Activated naive CD4-positive, alpha-beta T cell treated with anti-CD3 and anti-CD28 coated beads for 36 hours (primary cell): ENCODE measurements around the gene MMP8. TPM values are rescaled to one million over a fixed set of nuclear protein-coding genes. Genes with fewer than 3 reads are reported as not detected.

ENCODE experiments used
- CTCF ChIA-PET: fragments of 350-600 bp; sonication (Branson Sonifier 250); formaldehyde crosslinking; loops from one replicate; lab custom pipeline; 2021; ENCODE audit warnings: antibody characterized with exemption; lab: Charles Lee
- DNase-seq: peaks from one replicate; pipeline ENCODE4 v3.0.0-alpha.2; 2020
- H3K27ac Mint-ChIP-seq: one replicate; pipeline ENCODE4 v1.8.0; 2021; ENCODE audit warnings: mild to moderate bottlenecking, mixed read lengths
- H3K27me3 Mint-ChIP-seq: one replicate; pipeline ENCODE4 v1.8.0; 2021; ENCODE audit warnings: low read depth, mixed read lengths
- H3K36me3 Mint-ChIP-seq: one replicate; pipeline ENCODE4 v1.8.0; 2021; ENCODE audit warnings: low read depth, mixed read lengths
- H3K4me1 Mint-ChIP-seq: one replicate; pipeline ENCODE4 v1.8.0; 2021; ENCODE audit warnings: low read depth, mixed read lengths
- H3K4me3 Mint-ChIP-seq: one replicate; pipeline ENCODE4 v1.8.0; 2021; ENCODE audit warnings: mild to moderate bottlenecking, moderate library complexity, mixed read lengths
- H3K9me3 Mint-ChIP-seq: one replicate; pipeline ENCODE4 v1.8.0; 2021; ENCODE audit warnings: mixed read lengths
- intact Hi-C: fragments of 100-400 bp; cut with micrococcal nuclease; formaldehyde crosslinking; loops from one replicate; pipeline ENCODE4 v1.15.1; 2023
- total RNA-seq, 2 experiments: library from RNA; stranded (reverse); gene quantifications; one replicate each; pipeline ENCODE4 v1.2.3, GENCODE V29; 2021

Gene MMP8
- total RNA-seq, 2 experiments from 2014 or later, result not detected

GRCh38 chr11:102678022-102678421, 46.7 kb downstream of the MMP8 start:
- Mint-ChIP-seq H3K27me3 (peaks cover 13% of the 10 kb centered on the region), H3K27ac (no peak overlapping the region), H3K9me3 (no peaks in the 10 kb centered on the region), H3K4me3 (no peak overlapping the region), H3K4me1 (no peaks in the 10 kb centered on the region), H3K36me3 (no peaks in the 10 kb centered on the region)
- CTCF ChIA-PET, result interaction anchor here (0.6 to 2.6 kb wide), 3 partner anchors 12 to 31 kb away, joined by 3 to 12 read pairs (median 3); no protein-coding TSS in a partner anchor
- intact Hi-C loops, result no loop called here
- no peak for DNase-seq

GRCh38 chr11:102676084-102676483, 48.7 kb downstream of the MMP8 start:
- CTCF ChIA-PET, result interaction anchor here (0.7 kb wide), 1 partner anchor 29 kb away, joined by 3 read pairs; no protein-coding TSS in a partner anchor
- no peak for DNase-seq
- Mint-ChIP-seq H3K36me3 (no peaks in the 10 kb centered on the region), H3K4me3 (no peak overlapping the region), H3K4me1 (no peaks in the 10 kb centered on the region), H3K27me3 (peaks cover 7% of the 10 kb centered on the region), H3K27ac (no peak overlapping the region), H3K9me3 (no peaks in the 10 kb centered on the region)
- intact Hi-C loops, result no loop called here

- no peaks in the 10 kb centered on the region for H3K36me3 Mint-ChIP-seq
- intact Hi-C loops, result loop anchor here (5.0 kb wide), 3 partner anchors 152 to 402 kb away; no protein-coding TSS in a partner anchor
- no peak overlapping the region for H3K4me3 Mint-ChIP-seq
- CTCF ChIA-PET, result interaction anchor here (0.9 to 1.0 kb wide), 2 partner anchors 320 to 376 kb away, joined by 3 read pairs; no protein-coding TSS in a partner anchor
- H3K27me3 Mint-ChIP-seq, result no peaks in the 10 kb centered on the region
- no peak for DNase-seq
- no peak overlapping the region for H3K27ac Mint-ChIP-seq
- no peaks in the 10 kb centered on the region for H3K9me3 Mint-ChIP-seq
- H3K4me1 Mint-ChIP-seq, result no peaks in the 10 kb centered on the region
Observed at GRCh38 chr11:102669664-102670063, 55.1 kb downstream of the MMP8 start.

GRCh38 chr11:102666331-102666957, 58.3 kb downstream of the MMP8 start:
- Mint-ChIP-seq H3K27me3 (no peaks in the 10 kb centered on the region), H3K4me1 (no peaks in the 10 kb centered on the region), H3K4me3 (no peak overlapping the region), H3K36me3 (no peaks in the 10 kb centered on the region), H3K9me3 (no peaks in the 10 kb centered on the region), H3K27ac (no peak overlapping the region)
- peak; percentile 28 for DNase-seq
- intact Hi-C loops, result loop anchor here (1.0 to 5.0 kb wide), 10 partner anchors 53 to 399 kb away; no protein-coding TSS in a partner anchor
- CTCF ChIA-PET, result interaction anchor here (0.6 to 4.1 kb wide), 53 partner anchors 8 to 805 kb away, joined by 3 to 45 read pairs (median 4); no protein-coding TSS in a partner anchor

- peak; percentile 28 for DNase-seq
- Mint-ChIP-seq H3K4me3 (no peak overlapping the region), H3K27me3 (peaks cover 2% of the 10 kb centered on the region), H3K9me3 (no peaks in the 10 kb centered on the region), H3K27ac (no peak overlapping the region), H3K4me1 (no peaks in the 10 kb centered on the region), H3K36me3 (no peaks in the 10 kb centered on the region)
- intact Hi-C loops, result no loop called here
- CTCF ChIA-PET, result interaction anchor here (0.6 to 4.1 kb wide), 9 partner anchors 13 to 380 kb away, joined by 3 to 45 read pairs (median 4); partner anchors contain the start of gene MMP20
Observed at GRCh38 chr11:102664001-102664752, 60.6 kb downstream of the MMP8 start.

- Mint-ChIP-seq H3K36me3 (no peaks in the 10 kb centered on the region), H3K27me3 (peaks cover 2% of the 10 kb centered on the region), H3K4me1 (no peaks in the 10 kb centered on the region), H3K9me3 (no peaks in the 10 kb centered on the region), H3K27ac (no peak overlapping the region), H3K4me3 (no peak overlapping the region)
- DNase-seq, result no peak
- CTCF ChIA-PET, result interaction anchor here (0.6 kb wide), 1 partner anchor 75 kb away, joined by 3 read pairs; no protein-coding TSS in a partner anchor
- intact Hi-C loops, result no loop called here
Observed at GRCh38 chr11:102662607-102663006, 62.1 kb downstream of the MMP8 start.

Other genes starting within 250 kb of the MMP8 start
- gene MMP7, start 194.2 kb downstream of the MMP8 start, total RNA-seq, result not detected
- not detected for gene MMP20, start 99.6 kb downstream of the MMP8 start, total RNA-seq
- gene MMP27, start 19.2 kb downstream of the MMP8 start, total RNA-seq, result not detected
- gene MMP10, start 55.7 kb upstream of the MMP8 start, total RNA-seq, result not detected
- gene MMP1, start 73.2 kb upstream of the MMP8 start, total RNA-seq, result not detected
- not detected for gene MMP3, start 118.7 kb upstream of the MMP8 start, total RNA-seq
- not detected for gene MMP12, start 150.0 kb upstream of the MMP8 start, total RNA-seq
- not detected for gene MMP13, start 230.8 kb upstream of the MMP8 start, total RNA-seq